ENCODE results near the gene QRICH2.

GRCh38 chr17:76307299-76307965 is 644 bp downstream of the QRICH2 start:
- TF ChIP-seq CTCF (IDR thresholded peaks at IDR 0.05) (no peak), POLR2A (IDR thresholded peaks at IDR 0.05) (no peak)
